UCSD-AML1 (cell line): Measurements from ENCODE around the gene CYP11A1.

Experiments
- DNase-seq: peaks from one replicate; lab custom pipeline; 2025; ENCODE audit not compliant: unreplicated experiment; lab: John Stamatoyannopoulos, UW

Gene CYP11A1

GRCh38 chr15:74328331-74329056 lies 39.0 kb downstream of the CYP11A1 start:
- DNase-seq: peak; percentile 61

DNA sequence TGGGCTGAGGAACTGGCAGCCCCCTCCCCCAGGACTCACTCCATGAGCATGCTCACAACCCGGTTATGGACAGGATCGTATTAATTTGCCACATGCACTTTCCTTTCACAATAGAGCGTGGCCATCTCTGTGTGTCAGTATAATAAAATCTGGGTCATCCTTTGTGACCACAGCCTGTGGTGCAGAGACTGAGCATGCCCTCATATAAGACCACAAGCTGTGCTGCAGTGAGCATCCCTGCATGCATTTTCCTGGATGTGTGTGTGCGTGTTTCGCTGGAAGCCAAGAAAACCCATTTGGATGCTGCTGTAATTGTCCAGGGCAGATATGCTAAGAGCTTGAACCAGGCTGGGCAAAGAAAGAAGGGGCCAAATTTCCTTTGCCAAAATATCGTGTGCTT lies 39.7 kb downstream of the CYP11A1 start:
- no peak for DNase-seq

GRCh38 chr15:74326746-74327145 lies 40.7 kb downstream of the CYP11A1 start:
- peak; percentile 60 for DNase-seq

GRCh38 chr15:74324714-74325113 lies 42.7 kb downstream of the CYP11A1 start:
- DNase-seq: no peak

DNA sequence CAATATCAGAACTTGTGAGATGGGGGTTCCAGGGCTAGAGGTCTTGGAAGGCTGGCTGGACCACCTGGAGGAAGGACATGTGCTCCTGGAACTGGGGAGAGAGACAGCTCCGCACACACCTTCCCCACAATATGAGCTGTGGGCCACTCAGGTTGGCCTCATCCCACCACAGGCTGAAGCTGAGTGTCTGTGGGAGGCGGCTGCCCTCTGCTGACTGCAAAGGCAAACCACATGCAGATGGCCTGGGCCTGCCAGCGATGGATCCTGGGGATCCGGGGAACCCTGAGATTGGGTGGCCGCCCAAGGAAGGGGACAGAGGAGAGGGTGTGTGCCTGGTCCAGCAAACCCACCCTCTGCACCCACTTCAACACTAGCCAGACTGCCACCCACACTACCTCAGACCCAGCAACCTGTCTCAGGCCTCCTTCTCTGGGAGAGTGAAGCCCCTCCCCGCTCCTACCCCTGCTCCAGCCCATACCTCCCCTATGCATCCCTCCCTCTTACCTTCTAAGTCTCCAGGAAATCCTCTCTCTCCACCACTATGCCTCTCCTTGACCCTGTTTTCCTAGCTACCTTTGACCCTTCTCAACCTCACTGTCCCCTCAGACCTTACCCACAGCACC lies 44.8 kb downstream of the CYP11A1 start:
- DNase-seq: peak; percentile 67

DNA sequence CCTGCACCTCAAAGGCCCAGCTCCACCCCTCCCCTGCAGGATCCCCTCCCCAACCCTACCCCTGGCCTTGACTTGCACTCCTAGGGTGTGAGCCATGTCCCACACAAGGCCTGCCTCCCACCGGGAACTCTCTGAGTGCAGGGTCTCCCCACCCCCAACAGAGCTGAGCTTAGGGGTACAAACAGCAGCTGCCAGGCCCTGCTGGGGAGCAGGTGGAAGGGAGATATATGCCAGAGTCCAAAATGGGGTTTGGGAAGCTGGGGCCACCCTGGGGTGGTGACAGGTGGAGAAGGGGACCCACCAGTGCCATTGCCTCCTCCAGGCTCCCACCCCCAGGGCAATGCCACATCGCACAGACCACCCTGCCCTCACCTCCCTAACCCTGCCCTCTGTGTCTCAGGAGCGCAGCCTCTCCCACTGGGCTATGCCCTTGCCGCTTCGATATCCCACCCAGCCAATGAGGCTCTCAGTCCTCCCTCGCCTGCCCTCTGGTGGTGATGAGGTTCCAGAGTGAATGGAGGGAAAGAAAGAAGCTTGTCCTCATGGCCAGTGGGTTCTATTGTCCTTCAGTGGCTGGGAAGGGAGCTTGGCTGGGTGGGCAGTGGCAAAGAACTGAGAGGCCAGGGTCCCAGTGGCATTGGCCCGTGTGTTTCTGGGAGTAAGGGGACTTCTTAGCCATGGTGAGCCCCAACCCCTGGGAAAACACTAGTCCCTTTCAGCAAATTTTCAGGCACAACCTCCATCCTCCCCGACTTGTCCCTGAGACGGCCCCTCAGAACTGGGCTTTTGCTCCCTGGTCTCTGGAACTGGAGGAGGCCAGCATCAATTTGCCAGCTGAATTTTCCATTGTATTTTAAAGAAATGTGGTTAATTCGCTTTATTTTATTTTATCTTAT lies 46.8 kb downstream of the CYP11A1 start:
- DNase-seq: peak; percentile 57

- peak; percentile 34 for DNase-seq
Measured at GRCh38 chr15:74319596-74320351, 47.7 kb downstream of the CYP11A1 start.

DNA sequence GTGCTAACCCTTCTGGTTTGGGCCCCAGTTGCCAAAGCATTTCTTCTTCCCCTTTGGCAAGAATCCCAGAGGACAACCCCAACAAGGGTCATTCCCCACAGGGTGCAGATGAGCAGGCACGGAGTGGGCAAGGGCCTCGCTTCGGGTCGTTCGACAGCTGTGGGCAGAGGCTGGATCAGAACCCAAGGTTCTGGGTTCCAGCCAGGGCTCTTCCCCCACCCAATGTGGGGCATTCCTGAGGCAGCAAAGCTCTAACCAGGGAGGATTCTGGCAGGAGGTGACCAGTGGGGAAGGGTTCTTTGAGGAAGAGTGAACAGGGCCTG lies 48.3 kb downstream of the CYP11A1 start:
- DNase-seq: no peak

DNA sequence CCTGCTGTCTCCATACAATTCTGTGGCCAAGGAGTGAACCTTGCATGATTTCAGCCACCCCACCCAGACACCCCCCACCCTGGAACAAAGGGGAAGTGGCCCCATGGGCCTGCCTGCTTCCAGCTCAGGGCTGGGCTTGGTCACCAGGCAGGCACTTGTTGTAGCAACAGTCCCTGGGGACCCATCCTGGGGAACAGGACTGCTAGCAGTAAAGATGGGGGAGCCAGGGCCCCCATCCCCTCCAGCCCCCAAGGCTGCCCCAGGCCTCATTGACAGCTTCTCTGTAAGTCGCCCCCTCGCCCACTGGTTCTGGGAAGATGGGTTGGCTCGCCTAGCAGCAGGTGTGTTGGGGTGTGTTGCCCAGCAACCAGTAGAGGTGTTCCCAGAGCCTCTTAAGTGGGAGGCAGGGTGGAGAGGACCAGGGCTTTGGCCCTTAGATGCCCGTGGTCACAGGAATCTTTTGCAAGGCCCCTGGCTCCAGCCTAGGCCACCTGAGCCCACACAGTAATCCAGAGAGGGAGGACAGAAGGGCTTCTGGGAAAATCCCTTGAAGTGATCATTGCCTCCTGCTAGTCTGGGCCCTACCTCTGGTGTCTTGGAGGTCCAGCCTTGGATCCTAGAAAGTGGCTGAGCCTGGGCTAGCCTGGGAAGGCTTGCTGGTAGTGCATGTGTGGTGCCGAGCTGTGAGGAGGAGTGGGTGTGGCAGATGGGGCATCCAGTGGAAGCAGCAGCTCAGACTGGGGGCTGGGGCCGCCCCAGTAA lies 48.9 kb downstream of the CYP11A1 start:
- DNase-seq: no peak

DNA sequence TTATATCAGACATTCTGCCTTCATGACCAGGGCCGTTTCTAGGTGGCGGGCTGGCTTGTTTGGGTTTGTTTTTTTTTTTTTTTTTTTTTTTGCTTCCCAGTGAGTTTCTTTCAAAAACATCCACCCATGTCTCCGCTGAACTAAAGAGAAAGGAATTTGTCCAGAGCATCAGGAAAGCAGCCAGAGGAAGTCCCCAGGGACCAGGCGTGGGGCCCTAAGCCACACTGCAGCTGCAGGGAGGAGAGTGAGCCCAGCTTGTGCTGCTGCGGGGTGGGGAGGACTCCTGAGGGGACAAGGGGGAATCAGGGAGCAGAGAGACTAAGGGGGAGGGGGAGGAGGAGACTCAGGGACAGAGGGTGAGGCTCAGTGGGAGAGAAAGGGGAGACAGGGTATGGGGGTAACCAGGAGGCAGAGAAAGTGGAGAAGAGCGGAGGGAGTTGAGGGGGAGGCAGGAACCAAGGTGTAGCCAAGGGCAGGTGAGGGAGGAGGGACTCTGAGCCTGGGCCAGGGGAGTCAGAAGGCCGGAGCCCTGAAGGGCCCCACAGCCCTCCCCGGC lies 49.5 kb downstream of the CYP11A1 start:
- peak; percentile 27 for DNase-seq

DNA sequence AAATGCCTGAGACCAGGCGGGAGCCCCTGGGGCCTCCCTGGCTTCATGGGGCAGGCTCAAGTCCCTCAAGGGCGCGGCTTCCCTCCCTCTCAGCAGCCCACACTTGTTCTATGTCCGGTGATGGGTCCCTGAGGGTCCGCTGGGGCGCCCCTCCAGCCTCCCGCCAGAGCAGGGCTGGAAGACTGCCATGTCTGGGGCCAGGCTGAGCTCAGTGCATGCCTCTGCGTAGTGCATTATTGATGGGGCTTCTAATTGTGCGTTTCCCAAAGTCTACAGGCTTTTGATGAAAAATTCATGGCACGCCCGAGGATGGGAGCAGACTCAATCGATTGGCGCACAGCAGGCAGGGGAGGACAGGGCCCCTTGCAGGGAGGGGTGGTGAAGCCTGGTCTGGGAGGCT lies 51.3 kb downstream of the CYP11A1 start:
- no peak for DNase-seq

GRCh38 chr15:74315626-74316025 lies 51.8 kb downstream of the CYP11A1 start:
- DNase-seq: peak; percentile 91

GRCh38 chr15:74314795-74315438 lies 52.5 kb downstream of the CYP11A1 start:
- DNase-seq: peak; percentile 56

DNA sequence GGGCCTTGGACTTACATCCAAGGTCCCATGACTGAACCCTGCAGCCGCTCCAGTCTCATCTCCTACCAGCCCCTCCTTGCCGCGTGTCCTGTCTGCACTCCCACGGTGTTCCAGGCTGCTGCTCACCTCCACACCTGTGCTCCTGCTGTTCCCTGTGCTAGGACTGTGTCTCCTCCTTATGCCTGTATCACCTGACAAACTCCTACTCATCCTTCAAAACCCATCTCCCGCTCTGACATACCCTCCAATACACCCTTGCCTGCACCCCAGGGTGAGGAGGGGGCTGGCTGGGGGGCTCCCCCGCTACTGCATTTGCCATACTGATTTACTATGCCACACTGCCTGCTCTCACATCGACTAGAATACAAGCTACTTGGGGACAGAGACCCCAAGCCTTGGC lies 53.6 kb downstream of the CYP11A1 start:
- DNase-seq: no peak

DNA sequence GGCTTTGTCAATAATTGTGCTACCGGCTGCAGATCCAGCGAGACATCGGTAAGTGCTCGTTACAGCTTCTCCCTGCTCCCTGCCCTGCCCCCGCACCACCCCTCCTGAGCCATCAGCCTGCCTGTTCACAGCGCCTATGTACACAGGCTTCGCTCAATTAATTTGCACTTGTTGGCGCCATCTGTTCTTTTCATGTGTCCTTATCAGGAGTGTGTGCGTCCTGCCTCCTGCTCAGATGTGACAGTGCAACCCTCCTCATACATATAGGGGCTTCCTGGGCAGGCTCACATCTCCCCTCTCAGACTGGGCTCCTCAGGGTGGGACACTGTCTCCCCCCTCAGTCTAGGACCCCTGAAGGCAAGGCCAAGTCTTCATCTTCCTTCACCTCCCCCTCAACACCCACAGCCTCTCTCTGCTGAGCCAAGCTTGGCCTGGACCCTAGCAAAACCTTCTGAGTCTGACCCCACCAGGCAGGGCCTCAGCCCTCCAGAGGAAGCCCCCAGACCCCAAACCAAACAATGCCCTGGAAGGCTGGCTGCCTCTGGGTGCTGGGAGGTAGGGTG lies 54.9 kb downstream of the CYP11A1 start:
- DNase-seq: no peak

DNA sequence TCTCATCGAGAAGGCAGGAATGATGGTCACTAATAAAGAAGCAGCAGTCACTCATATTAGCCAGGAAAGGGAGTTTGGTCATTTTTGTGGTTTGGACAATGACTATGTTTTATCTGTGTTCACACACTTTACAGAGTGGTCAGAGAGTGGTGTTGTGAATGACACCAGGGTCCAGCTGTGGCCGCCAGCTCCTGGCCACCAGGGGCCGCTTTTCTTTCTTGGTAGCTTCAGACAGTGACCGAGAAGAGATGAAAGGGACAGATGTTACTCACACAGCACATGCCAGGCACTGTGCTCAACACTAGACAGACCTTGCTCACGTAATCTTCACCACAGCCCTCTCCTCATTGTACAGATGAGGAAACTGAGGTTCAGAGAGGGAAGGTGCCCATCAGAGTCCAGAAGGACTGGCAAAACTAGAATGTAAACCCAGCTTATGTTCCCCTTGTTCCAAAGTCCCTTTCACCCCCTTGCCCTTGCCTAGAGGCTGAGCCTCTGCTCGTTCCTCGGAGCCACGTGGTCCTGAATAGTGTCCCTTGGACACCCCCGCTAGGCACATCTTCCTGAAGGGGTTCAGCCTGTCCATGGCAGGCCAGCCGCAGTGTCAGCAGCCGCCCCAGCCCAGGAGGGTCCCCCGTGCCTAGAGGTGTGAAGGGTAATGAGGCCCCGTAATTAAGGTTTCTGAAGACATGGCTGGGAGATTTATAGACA lies 55.6 kb downstream of the CYP11A1 start:
- peak; percentile 44 for DNase-seq

GRCh38 chr15:74307827-74308811 lies 59.3 kb downstream of the CYP11A1 start:
- DNase-seq: peak; percentile 54
